HuH-7 (cell line): ENCODE results near the gene DOLK.
"Not testable (repeated sequence)": the region's sequence is repeated elsewhere in the genome, so short reads cannot be mapped to it uniquely, and the experiment has no call there.

Experiments used
- DNase-seq: peaks from one replicate; pipeline ENCODE4 v3.0.0; 2011; ENCODE audit warnings: low spot score

Gene DOLK

DNA sequence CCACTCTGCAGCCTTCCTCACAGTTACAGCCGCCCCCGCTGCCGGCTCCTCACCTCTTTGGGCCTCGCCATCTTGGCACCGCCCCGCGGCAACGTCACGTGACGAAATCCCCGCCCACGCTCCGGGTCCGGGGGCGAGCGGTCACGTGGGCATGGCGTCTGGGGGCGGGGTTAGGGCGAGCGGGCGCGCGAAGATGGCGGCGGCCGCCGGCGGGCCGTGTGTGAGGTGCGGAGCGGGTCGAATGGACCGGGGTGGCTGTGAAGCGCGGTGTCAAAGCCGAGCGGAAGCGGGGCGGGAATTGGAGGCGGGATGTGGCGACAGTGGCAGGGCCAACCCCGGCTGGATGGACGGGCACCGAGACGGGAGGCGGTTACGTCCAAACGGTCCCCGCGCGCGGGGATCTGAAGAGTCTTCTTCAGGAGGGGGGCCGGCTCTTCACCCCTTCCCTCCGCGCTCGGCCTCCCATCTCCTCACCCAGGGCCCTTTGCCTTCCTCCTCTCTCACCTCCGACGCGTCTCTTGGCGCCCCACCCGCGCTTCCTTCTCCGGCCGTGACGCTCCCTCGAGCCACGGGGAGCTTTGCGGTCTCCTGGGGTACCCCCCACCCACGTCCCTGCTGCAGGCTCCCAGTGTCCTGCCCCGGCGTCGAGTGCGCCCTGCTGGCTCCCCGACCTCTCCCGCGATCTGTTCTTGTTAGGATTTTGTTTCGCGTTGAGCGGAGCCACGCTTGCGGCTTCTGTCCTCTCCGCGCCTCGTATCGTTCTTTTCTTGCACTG is at the start of gene DOLK, which contains the start of gene NUP188:
Gene DOLK, minus strand, starts transcription at position 77 of the 775 bp plus-strand sequence. CDS start 300 bp downstream, outside the sequence.
Gene NUP188, plus strand, starts transcription at position 173 of the 775 bp plus-strand sequence. Its CDS starts 21 bp downstream, at position 194.
- peak; percentile 99 for DNase-seq

DNA sequence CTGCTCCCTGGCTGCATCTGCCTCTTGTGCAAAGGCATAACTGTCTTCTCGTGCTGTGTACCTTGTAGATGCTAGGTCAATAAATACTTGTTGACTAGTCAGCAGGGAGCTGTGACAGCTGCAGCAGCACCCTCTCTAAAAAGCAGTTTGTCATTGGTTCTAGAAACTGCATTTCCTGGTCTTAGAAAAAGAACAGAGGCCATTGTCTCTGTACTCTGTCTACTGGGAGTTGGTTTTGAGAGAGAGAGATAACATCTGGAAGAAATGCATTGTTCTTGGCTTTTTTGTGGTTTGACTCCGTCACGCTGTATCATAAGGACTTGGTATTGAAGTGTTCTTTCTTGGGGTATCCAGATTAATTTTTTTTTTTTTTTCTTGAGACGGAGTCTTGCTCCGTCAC is 48.4 kb upstream of the DOLK start:
- DNase-seq = no peak

DNA sequence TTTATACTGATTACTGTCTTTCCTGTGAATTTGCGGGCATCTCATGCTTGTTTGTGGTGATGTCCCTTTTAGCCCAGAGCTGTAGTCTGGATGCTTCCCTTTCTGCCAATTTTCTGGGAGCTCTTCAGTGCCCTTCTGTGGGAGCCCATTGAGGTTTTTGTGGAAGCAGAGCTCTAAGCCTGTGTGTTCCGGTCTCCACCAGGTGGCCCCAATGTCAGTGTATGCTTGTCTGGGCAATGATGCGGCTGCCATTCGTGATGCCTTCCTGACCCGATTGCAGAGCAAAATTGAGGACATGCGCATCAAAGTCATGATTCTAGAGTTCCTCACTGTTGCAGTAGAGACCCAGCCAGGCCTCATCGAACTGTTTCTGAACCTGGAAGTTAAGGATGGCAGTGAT is 45.6 kb upstream of the DOLK start:
- no peak for DNase-seq

DNA sequence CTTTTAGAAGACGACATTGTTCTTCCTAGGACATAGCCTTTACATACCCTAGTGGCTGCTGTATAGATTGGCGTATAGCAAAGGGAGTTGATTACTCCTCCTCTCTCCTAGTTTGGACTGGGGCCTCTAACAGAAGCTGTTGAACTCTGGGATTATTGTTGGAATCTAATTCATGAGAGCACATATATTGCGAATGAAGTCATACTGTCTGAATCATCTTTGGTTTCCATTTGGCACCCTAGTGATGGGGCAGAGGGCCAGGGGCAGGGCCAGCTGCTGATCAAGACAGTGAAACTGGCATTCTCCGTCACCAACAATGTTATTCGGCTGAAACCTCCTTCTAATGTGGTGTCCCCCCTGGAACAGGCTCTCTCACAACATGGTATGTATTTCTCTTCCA is 40.4 kb upstream of the DOLK start:
- no peak for DNase-seq

DNA sequence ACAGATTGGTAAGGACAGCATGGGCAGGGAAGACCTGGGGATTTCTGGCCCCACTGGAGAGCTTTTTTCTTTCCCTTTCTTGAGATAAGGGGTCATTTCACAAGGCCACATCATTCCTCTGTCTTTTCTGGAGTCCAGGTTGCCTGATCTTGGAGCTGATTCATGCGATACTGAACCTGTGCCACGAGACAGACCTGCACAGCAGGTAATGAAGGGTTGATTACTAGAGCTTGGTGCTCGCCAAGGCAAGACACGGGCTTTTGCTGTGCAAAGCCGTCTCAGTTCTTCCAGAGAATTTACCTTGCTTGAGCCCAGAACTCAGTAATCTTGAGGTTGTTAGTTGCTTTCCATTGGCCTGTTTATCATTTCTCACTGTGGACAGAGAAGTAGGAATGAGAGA is 39.3 kb upstream of the DOLK start:
- no peak for DNase-seq

DNA sequence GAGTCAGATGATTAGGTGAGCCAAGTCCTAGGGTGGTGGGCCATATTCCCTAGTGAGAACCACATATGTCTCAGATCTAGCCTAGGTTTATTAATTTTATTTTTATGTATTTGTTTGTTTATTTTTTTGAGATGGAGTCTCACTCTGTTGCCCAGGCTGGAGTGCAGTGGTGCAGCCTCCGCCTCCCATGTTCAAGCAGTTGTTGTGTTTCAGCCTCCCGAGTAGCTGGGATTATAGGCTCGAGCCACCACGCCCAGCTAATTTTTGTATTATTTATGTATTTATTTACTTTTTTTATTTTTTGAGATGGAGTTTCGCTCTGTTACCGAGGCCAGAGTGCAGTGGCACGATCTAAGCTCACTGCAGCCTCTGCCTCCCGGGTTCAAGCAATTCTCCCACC is 36.1 kb upstream of the DOLK start:
- no peak for DNase-seq

DNA sequence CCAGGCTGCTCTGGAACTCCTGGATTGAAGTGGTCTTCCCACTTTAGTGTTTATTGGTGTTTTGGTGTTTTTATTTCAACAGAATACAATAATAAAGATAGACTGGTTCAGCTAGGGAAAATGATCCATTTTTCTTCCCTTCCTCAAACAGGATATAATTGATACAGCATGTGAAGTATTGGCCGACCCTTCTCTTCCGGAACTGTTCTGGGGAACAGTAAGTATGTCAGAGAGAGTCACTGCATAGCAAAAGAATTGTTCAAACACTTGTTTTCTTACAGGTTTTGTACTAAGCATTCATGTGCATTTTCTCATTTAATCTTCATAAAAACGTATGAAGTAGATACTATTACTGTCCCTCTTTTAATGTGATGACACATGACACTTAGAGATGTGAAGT is 31.7 kb upstream of the DOLK start:
- no peak for DNase-seq

DNA sequence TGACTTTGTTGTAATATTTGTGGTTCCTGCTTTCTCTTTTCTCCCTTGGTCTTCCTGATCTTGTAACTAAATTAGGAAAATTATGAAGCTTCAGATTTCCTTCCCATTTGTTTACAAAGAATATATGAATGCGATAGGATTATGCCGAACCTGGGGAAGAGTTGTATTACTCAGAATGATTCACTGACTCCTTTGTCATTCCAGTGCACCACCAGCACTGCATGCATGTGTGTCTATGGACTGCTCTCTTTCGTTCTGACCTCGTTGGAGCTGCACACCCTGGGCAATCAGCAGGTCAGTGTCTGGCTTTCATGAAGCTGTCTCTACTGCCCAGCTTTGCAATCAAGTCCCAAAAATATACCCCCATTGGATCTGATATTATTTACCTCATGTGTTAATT is 25.6 kb upstream of the DOLK start:
- DNase-seq = no peak

DNA sequence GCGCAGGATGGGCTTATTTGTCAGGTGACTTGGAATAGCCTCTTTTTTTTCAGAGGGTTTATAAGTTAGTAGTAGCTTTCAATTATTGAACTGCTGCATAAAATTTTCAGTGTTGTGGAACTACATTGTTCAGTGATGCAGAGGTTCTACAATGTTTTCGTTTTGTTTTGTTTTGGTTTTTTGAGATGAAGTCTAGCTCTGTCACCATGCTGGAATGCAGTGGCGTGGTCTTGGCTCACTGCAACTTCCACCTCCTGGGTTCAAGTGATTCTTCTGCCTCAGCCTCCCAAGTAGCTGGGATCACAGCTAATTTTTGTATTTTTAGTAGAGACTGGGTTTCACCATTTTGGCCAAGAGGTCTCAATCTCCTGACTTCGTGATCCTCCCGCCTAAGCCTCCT is 22.1 kb upstream of the DOLK start:
- DNase-seq = no peak

DNA sequence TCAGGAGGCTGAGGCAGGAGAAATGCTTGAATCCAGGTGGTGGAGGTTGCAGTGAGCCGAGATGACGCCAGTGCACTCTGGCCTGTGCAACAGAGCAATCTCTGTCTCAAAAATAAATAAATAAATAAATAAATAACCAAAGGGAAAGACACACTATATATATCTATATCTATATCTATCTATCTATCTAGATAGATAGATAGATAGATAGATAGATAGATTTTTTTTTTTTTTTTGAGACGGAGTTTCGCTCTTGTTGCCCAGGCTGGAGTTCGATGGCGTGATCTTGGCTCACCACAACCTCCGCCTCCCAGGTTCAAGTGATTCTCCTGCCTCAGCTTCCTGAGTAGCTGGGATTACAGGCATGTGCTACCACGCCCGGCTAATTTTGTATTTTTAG is 14.0 kb upstream of the DOLK start:
- DNase-seq = not testable (repeated sequence)

DNA sequence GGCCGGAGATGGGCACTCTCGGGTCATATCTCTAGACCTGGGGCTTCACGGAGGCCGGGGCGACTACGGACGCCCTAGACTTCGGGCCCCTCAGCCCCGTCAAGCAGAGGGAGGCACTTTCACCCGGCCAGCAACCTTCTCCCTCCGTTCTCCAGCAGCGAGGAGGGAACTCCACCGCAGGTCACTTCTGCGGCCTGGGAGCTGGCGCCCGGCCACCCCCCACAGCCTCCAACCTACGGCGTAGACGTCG is 201 bp downstream of the DOLK start:
- DNase-seq = no peak

DNA sequence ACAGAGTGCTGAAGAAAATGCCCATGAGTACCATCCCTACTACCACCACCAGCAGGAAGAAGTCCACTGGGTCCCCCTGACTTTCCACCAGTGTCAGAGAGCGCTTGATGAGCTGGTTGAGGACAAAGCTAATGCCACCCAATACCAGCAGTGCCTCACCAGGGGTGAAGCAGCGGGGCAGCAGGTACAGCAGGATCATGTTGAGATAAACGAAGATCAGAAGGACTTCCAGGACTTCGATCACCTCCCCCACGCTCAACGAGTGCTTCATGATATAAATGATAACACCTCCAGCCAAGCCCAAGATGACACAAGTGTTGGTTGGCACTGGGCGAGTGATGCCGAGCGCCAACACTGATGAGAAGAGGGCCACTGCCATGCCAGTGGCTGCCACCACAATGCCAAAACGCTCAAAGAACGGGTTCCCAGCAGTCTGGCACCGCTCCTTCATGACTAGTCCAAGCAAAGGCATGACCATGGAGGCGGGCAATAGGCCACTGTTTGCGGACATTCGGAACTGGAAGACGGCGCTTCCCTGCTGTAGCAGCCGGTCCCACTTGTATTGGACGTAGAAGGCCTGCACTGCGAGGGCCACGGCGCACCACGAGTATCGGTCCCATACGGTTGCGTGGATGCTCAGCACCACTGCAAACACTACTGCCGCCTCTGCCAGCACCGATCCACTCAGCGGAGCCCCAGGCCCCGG is 679 bp downstream of the DOLK start:
- DNase-seq = no peak

DNA sequence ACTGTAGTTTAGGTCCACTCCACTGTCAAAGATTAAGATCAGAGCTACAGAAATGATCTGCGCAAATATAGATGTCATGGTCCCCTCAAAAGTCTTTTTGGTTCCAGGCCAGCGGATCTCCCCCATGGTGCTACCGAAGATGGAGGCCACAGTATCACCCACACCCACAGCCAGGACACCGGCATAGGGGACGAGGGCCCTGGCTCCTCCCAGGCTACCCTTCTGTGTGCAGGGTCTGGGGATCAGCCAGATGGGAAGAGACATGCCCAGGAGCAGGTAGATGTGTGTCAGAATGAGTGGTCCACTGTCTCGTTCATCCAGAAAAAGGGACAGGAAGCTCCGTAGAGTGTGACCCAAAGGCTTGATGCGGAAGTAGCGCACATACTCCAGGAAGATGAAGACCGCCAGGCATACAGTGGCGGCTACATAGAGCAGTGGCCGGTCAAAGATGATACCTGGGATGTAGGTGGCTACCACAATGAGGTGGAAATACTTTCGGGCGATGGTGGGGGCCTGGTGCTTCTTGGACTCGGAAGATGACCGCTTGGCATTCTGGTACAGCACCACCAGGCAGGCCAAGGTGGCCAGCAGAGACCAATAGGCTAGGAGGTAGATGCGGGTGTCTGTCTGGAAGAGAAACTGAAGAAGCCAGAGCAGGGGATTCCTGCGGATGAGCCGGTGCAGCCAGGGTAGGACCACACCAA is 1.5 kb downstream of the DOLK start:
- no peak for DNase-seq

DNA sequence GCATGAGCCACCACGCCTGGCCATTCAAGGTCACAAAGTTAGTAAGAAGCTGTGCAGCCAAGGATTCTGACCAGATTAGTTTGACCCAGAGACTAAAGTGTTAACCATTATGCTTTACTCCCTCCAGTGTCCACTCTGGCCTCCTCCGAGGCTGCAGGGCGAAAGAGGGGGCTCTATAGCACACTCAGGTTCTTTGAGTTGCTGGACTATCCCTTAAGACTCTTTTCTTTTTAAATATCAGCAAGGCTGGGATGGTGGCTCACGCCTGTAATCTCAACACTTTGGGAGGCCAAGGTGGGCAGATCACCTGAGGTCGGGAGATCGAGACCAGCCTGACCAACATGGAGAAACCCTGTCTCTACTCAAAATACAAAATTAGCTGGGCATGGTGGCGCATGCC is 2.4 kb downstream of the DOLK start:
- DNase-seq = not testable (repeated sequence)

DNA sequence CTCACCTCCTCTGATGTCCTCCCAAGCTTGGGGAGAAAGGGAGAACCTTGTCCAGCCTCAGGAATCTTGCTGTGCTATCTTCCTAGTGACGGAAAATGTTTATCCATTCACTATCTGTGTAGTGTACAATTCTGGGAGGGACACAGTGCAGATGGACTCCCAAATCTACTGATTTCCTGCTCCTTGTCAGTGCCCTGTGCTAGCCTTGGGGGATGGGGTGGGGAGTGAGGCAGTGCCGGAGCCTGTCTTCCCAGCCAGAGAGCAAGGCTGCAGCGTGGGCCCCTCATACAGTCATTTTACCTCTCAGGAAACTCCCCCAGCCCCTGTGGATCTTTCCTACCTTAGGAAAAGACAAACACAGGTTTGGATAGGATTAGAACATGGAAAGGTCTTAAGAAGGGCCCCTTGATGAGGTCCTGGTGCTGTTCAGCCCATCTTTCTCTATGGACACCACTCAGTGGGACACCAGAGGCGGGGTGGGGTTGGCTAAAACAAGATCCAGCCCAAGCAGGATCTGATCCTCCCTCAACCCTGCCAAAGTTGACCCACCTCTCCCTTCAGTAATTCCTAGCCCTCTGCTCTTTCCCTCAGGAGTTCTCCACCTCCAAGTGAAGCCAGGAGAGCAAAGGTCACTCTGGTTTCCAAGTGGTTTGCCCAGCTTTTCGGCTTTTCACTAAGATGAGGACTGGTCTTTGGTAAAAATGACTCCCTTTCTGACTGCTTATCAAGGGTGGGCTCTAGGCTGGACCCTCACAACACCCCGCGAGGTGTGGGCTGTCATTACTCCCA is 3.4 kb downstream of the DOLK start:
- DNase-seq = no peak

DNA sequence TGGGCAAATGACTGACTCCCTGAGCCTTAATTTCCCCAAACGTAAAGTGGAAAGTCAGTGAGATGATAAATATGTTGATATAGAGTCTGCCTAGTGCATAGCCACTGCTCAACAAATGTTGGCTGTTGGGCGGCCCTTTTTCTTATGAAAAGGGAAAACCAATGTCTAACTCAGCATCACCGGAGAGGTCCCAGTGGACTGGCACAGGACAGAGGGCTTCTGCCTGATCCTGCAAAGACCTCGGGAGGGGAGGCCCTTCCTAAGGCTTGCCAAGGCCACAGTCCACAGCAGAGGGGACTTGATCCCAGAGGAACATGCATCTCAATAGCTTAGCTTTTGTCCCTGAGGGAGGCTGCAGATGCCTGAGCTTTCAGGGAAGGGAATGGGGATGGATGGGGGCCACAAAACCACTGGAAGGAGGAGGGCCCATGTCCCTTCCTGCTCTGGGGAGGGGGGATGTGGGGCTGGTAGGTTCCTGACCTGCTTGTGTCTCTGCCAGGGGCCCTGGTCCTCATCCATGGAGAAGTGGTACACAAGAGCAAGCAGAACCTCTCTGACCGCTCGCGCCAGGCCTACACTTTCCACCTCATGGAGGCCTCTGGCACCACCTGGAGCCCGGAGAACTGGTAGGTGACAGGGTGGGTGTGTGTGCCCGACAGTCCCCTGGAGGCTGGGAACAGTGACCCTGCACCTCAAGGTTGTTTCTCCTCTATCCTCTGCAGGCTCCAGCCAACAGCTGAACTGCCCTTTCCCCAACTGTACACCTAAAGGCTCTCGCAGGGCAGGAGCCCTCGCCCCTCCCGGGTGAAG is 6.3 kb downstream of the DOLK start:
- DNase-seq = no peak

DNA sequence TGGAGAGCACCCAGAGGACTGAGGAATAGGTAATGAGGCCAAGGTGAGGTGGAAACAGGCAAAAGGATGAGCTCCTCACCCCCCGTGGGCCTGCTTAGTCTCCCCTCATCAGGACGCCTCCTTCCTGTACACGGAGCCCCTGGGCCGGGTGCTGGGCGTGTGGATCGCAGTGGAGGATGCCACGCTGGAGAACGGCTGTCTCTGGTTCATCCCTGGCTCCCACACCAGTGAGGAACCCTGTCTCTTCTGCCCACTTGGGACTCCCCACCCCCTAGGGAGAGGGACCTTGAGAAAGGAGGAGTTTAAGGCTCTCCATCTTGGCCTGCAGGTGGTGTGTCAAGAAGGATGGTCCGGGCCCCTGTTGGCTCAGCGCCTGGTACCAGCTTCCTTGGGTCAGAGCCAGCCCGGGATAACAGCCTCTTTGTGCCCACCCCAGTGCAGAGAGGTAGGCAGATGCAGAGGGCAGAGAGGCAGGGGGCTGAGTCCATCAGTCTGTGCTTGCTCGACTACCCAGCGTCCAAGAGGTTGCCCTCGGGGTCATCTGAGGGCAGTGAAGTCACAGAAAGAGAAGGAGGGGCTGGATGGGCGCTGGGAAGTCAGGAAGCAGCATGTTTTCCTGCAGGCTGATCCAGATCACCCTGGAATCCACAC is 7.0 kb downstream of the DOLK start:
- DNase-seq = no peak

DNA sequence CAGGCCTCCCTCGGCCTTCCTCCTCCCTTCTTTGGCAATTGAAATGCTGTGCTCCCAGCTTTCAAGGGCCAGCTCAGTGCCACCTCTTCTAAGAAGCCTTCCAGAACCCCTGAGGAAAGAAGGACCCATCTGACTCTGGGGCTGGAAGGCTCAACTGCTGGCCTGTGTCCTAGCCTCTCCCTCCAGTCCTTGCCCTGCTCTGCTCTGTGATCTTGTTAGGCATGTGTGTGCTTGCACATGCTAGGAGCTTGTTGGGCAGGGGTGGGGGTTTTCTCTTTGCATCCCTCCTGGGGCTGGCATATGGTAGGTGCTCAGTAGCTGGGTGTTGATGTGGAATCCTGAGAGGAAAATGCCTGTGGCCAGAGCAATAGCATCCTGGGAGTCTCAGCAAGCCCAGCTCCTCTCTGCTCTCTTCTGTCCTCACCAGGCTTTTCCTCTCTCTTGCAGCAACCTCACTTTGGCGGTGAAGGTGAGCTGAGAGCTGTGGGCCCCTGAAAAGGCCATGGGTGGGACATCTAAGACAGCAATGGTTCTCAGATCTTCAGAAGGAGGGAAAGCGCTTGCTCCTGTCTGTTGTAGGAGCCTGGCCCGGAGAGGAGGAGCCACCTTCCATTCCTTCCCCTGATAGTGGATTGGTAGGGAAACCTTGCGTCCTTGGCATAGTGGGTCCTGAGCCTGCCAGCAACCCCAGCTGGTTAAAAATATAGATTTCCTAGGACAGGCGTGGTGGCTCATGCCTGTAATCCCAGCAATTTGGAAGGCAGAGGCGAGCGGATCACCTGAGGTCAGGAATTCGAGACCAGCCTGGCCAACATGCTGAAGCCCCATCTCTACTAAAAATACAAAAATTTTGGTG is 9.9 kb downstream of the DOLK start:
- no peak for DNase-seq

DNA sequence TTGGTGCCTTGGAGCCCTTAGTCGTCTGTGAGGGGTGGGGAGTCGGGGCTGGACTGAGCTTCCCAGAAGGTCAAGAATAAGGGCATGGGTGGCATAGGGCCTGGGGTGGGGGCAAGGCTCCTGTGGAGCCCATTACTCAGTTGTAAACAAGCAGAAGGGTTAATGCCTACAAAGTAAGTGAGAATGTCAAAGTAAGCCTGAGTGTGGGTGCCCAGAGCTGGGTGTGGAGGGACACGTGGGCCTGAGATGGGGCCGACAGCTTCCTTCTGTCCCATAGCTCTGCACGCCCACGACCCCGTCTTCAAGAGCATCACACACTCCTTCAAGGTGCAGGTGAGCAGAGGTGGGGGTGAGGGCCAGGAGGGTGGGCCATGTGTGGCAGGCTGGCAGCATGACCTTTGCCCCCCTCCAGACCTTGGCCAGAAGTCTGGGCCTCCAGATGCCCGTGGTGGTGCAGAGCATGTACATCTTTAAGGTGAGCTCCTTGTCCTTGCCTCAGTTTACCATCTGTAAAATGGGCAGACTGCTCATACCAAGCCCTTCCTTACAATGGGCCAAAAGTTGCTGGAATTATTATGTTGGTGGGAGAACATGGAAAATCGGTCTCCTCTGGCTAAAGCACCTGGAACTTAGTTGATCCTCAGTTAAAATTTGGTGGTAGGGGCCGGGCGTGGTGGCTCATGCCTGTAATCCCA is 11.1 kb downstream of the DOLK start:
- no peak for DNase-seq
